ENCODE data around the gene MAGOH. TPM values are rescaled to one million over a fixed set of nuclear protein-coding genes. Genes with fewer than 3 reads are reported as not detected.
"Not testable (repeated sequence)": the region's sequence is repeated elsewhere in the genome, so short reads cannot be mapped to it uniquely, and the experiment has no call there.

MAGOH gene
- total RNA-seq = 34.9 and 50.3 TPM in 2 replicates

- DNase-seq = peak; percentile 98
These were observed at the start of gene MAGOH for GRCh38 chr1:53238197-53239155. Gene MAGOH (minus strand): TSS chr1:53238518. CDS start chr1:53238448, 70 bp downstream.

- DNase-seq = no peak
These were observed 48.6 kb upstream of the MAGOH start for GRCh38 chr1:53286955-53287354.

- no peak for DNase-seq
These were observed 47.8 kb upstream of the MAGOH start for GRCh38 chr1:53285969-53286760.

GRCh38 chr1:53285546-53285945 lies 47.2 kb upstream of the MAGOH start:
- no peak for DNase-seq

- DNase-seq = no peak
These were observed 46.1 kb upstream of the MAGOH start for GRCh38 chr1:53284224-53285020.

GRCh38 chr1:53283156-53283555 lies 44.8 kb upstream of the MAGOH start:
- not testable (repeated sequence) for DNase-seq

GRCh38 chr1:53281133-53281532 lies 42.8 kb upstream of the MAGOH start:
- no peak for DNase-seq

- no peak for DNase-seq
These were observed 42.2 kb upstream of the MAGOH start for GRCh38 chr1:53280496-53280895.

GRCh38 chr1:53279296-53280200 lies 41.2 kb upstream of the MAGOH start:
- no peak for DNase-seq

GRCh38 chr1:53278298-53278725 lies 40.0 kb upstream of the MAGOH start:
- peak; percentile 55 for DNase-seq

GRCh38 chr1:53277326-53277725 lies 39.0 kb upstream of the MAGOH start:
- no peak for DNase-seq

- DNase-seq = no peak
These were observed 38.6 kb upstream of the MAGOH start for GRCh38 chr1:53276902-53277281.

- DNase-seq = no peak
These were observed 38.0 kb upstream of the MAGOH start for GRCh38 chr1:53276153-53276901.

GRCh38 chr1:53275566-53275965 lies 37.2 kb upstream of the MAGOH start:
- no peak for DNase-seq

- no peak for DNase-seq
These were observed 36.3 kb upstream of the MAGOH start for GRCh38 chr1:53274541-53275185.

- no peak for DNase-seq
These were observed 35.7 kb upstream of the MAGOH start for GRCh38 chr1:53274026-53274425.

GRCh38 chr1:53273526-53273925 lies 35.2 kb upstream of the MAGOH start:
- DNase-seq = no peak

- no peak for DNase-seq
These were observed 34.0 kb upstream of the MAGOH start for GRCh38 chr1:53272349-53272748.

- DNase-seq = no peak
These were observed 33.2 kb upstream of the MAGOH start for GRCh38 chr1:53271446-53272090.

GRCh38 chr1:53270873-53271272 lies 32.6 kb upstream of the MAGOH start:
- DNase-seq = no peak

Measured in dermis blood vessel endothelial cell (primary cell).